OCI-LY3 (cell line): Measurements from ENCODE around the gene JCHAIN.

ENCODE experiments used
- EZH2phosphoT487 ChIP-seq: fragments of 200-600 bp; shearing (Covaris generic); IDR thresholded peaks from 2 replicates; pipeline ENCODE4 v1.6.1; 2018; ENCODE audit warnings: antibody characterized with exemption, mixed run types, low read depth
- TF ChIP-seq, protein P1 (sequence below): fragments of 200-600, 300-600 bp; sonication (generic); IDR thresholded peaks from 2 replicates; pipeline ENCODE4 v1.5.1; 2014; ENCODE audit warnings: antibody characterized with exemption, low read length, low read depth

DNA sequence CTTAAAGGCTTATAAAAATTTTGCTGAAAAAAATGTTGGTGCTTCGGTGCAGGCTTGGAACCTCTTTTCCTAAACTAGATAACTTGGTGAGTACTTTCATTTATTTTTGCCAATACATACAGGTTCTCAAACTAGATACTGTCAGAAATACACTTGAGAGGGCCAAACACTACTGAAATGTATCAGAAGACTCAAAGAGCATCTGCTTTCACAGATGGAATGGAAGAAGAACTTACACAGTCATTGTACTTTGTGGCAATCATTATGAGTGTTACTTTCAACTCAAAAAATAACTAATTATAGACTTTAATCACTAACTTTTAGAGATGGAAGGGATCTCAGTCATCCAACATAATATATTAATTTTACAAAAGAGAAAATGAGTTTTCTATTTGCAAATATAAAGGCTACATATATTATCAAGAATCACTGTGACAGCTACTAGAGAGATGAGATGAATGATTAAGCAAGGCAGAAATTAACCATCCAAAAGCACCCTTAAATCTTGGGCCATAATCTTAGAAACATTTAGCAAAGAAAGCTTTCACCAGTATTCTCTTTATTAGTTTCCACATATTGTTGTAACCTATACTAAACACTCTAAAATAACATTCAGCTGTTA lies 36.7 kb downstream of the JCHAIN start:
- TF ChIP-seq, protein P1, sequence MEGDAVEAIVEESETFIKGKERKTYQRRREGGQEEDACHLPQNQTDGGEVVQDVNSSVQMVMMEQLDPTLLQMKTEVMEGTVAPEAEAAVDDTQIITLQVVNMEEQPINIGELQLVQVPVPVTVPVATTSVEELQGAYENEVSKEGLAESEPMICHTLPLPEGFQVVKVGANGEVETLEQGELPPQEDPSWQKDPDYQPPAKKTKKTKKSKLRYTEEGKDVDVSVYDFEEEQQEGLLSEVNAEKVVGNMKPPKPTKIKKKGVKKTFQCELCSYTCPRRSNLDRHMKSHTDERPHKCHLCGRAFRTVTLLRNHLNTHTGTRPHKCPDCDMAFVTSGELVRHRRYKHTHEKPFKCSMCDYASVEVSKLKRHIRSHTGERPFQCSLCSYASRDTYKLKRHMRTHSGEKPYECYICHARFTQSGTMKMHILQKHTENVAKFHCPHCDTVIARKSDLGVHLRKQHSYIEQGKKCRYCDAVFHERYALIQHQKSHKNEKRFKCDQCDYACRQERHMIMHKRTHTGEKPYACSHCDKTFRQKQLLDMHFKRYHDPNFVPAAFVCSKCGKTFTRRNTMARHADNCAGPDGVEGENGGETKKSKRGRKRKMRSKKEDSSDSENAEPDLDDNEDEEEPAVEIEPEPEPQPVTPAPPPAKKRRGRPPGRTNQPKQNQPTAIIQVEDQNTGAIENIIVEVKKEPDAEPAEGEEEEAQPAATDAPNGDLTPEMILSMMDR: no peak
- no peak for TF ChIP-seq EZH2phosphoT487
